ENCODE results near the gene TSHB.

The TSHB gene

GRCh38 chr1:115068826-115069585 is 39.4 kb downstream of the TSHB start:
- H3K27ac ChIP-seq, result no peak overlapping the region
- no peak for TF ChIP-seq CTCF (conservative IDR thresholded peaks at IDR 0.05)

- no peak for TF ChIP-seq CTCF (conservative IDR thresholded peaks at IDR 0.05)
- H3K27ac ChIP-seq, result no peak overlapping the region
These were observed 40.2 kb downstream of the TSHB start for GRCh38 chr1:115069659-115070308.

GRCh38 chr1:115071012-115071664 is 41.5 kb downstream of the TSHB start:
- no peak overlapping the region for H3K27ac ChIP-seq
- no peak for TF ChIP-seq CTCF (conservative IDR thresholded peaks at IDR 0.05)

GRCh38 chr1:115073298-115074087 is 43.9 kb downstream of the TSHB start:
- no peak overlapping the region for H3K27ac ChIP-seq
- no peak for TF ChIP-seq CTCF (conservative IDR thresholded peaks at IDR 0.05)

GRCh38 chr1:115074839-115075534 is 45.4 kb downstream of the TSHB start:
- TF ChIP-seq CTCF (conservative IDR thresholded peaks at IDR 0.05), result no peak
- no peak overlapping the region for H3K27ac ChIP-seq

- TF ChIP-seq CTCF (conservative IDR thresholded peaks at IDR 0.05), result no peak
- H3K27ac ChIP-seq, result no peak overlapping the region
These were observed 46.8 kb downstream of the TSHB start for GRCh38 chr1:115076384-115076915.

Measured in VCaP (cell line).